ENCODE data around the gene PCBP2. TPM values are rescaled to one million over a fixed set of nuclear protein-coding genes. Genes with fewer than 3 reads are reported as not detected.

PCBP2 gene
- total and polyA plus RNA-seq, 10 of the 15 experiments (the other 5 are each of a cell fraction or from before 2014, with no cell fraction given): 109 to 803 (median 327) TPM

GRCh38 chr12:53464685-53465418 lies 12.9 kb downstream of the PCBP2 start:
- Histone ChIP-seq H2AFZ (ENCODE audit: control insufficient read depth, low read depth, low read length) (no peak overlapping the region), H3K27me3 (replicated peaks in 1 of 2; ENCODE audit: control insufficient read depth in 2 of 2, insufficient read depth in 2 of 2, low read length in 1 of 2) (no peaks in the 10 kb centered on the region), H4K20me1 (ENCODE audit: control insufficient read depth, insufficient read depth) (peaks cover 14% of the 10 kb centered on the region), H3K9ac (ENCODE audit: control insufficient read depth, insufficient read depth, low read length) (no peak overlapping the region), H3K79me2 (ENCODE audit: control insufficient read depth, insufficient read depth, low read length) (peaks cover 28% of the 10 kb centered on the region), H3K9me3 (replicated peaks; ENCODE audit: control insufficient read depth, insufficient read depth, low read length) (no peaks in the 10 kb centered on the region), H3K27ac (ENCODE audit: control insufficient read depth, insufficient read depth) (no peak overlapping the region), H3K36me3 (ENCODE audit: control insufficient read depth in 2 of 2, insufficient read depth in 2 of 2, low read length in 1 of 2) (peaks cover 38 to 81% of the 10 kb centered on the region in 2 experiments), H3K4me2 (ENCODE audit: control insufficient read depth, insufficient read depth) (no peak overlapping the region), H3K4me1 (ENCODE audit: control insufficient read depth, insufficient read depth, low read length) (peaks cover 4% of the 10 kb centered on the region), H3K4me3 (no peak overlapping the region)
- TF ChIP-seq POLR2AphosphoS5 (IDR thresholded peaks at IDR 0.05; ENCODE audit: low read length): peak; percentile 56; the same call in 1 of the 2 replicates
- TF ChIP-seq NRF1 (conservative IDR thresholded peaks at IDR 0.05; ENCODE audit: low read depth, low read length): no peak
- BruUV-seq (replicated peaks): no TSS peak
- ChIA-PET RAD21 (ENCODE audit: unreplicated experiment) (interaction anchor here (0.9 kb wide), 1 partner anchor 47 kb away, joined by 3 read pairs; no protein-coding TSS in a partner anchor), SMC1A (ENCODE audit: uncharacterized antibody, unreplicated experiment) (interaction anchor here (1.0 to 1.7 kb wide), 3 partner anchors 11 to 15 kb away, joined by 3 to 4 read pairs (median 4); no protein-coding TSS in a partner anchor), CTCF (interaction anchor here (2.3 kb wide), 1 partner anchor 12 kb away, joined by 8 read pairs; no protein-coding TSS in a partner anchor), POLR2A (interaction anchor here (0.6 kb wide), 5 partner anchors 11 to 256 kb away, joined by 3 read pairs; no protein-coding TSS in a partner anchor)
- FAIRE-seq: no peak
- DNase-seq (ENCODE audit: low read depth, low spot score): no peak
- no peak for ATAC-seq
- intact Hi-C loops (cut with micrococcal nuclease; ENCODE audit: unreplicated experiment): no loop called here
- in situ Hi-C loops (cut with MboI): no loop called here
- 96% methylated on average over 11 of the region's 11 CpGs for WGBS (ENCODE audit: insufficient coverage, insufficient replicate concordance, low lambda C conversion rate, missing lambda C conversion rate)

GRCh38 chr12:53465679-53466078 lies 13.8 kb downstream of the PCBP2 start:
- in situ Hi-C loops (cut with MboI): no loop called here
- H3K9ac ChIP-seq (ENCODE audit: control insufficient read depth, insufficient read depth, low read length): no peak overlapping the region
- no peaks in the 10 kb centered on the region for H3K27me3 ChIP-seq (replicated peaks in 1 of 2; ENCODE audit: control insufficient read depth in 2 of 2, insufficient read depth in 2 of 2, low read length in 1 of 2)
- ChIA-PET CTCF (interaction anchor here (1.2 to 2.3 kb wide), 2 partner anchors 11 to 14 kb away, joined by 4 to 8 read pairs; no protein-coding TSS in a partner anchor), POLR2A (interaction anchor here (0.8 kb wide), 1 partner anchor 10 kb away, joined by 3 read pairs; no protein-coding TSS in a partner anchor), RAD21 (ENCODE audit: unreplicated experiment) (interaction anchor here (0.9 kb wide), 1 partner anchor 48 kb away, joined by 3 read pairs; no protein-coding TSS in a partner anchor), SMC1A (ENCODE audit: uncharacterized antibody, unreplicated experiment) (interaction anchor here (1.0 to 1.7 kb wide), 3 partner anchors 10 to 14 kb away, joined by 3 to 4 read pairs (median 4); no protein-coding TSS in a partner anchor)
- H3K79me2 ChIP-seq (ENCODE audit: control insufficient read depth, insufficient read depth, low read length): peaks cover 21% of the 10 kb centered on the region
- H3K4me1 ChIP-seq (ENCODE audit: control insufficient read depth, insufficient read depth, low read length): peaks cover 4% of the 10 kb centered on the region
- no peak overlapping the region for H2AFZ ChIP-seq (ENCODE audit: control insufficient read depth, low read depth, low read length)
- H3K36me3 ChIP-seq (ENCODE audit: control insufficient read depth in 2 of 2, insufficient read depth in 2 of 2, low read length in 1 of 2): peaks cover 41 to 77% of the 10 kb centered on the region in 2 experiments
- intact Hi-C loops (cut with micrococcal nuclease; ENCODE audit: unreplicated experiment): no loop called here
- H3K9me3 ChIP-seq (replicated peaks; ENCODE audit: control insufficient read depth, insufficient read depth, low read length): no peaks in the 10 kb centered on the region
- BruUV-seq (replicated peaks): no TSS peak
- ATAC-seq (no peak), DNase-seq (ENCODE audit: low read depth, low spot score) (no peak), FAIRE-seq (no peak)
- H4K20me1 ChIP-seq (ENCODE audit: control insufficient read depth, insufficient read depth): peaks cover 10% of the 10 kb centered on the region
- WGBS (ENCODE audit: insufficient coverage, insufficient replicate concordance, low lambda C conversion rate, missing lambda C conversion rate): 85% methylated on average over 2 of the region's 2 CpGs
- no peak overlapping the region for H3K4me2 ChIP-seq (ENCODE audit: control insufficient read depth, insufficient read depth)
- H3K27ac ChIP-seq (ENCODE audit: control insufficient read depth, insufficient read depth): no peak overlapping the region
- no peak overlapping the region for H3K4me3 ChIP-seq
- TF ChIP-seq RUNX3 (IDR thresholded peaks at IDR 0.05; ENCODE audit: low read length) (no peak), MTA3 (IDR thresholded peaks at IDR 0.05; ENCODE audit: borderline replicate concordance, low read length) (no peak), NFYB (IDR thresholded peaks at IDR 0.05; ENCODE audit: insufficient read depth, low read depth, low read length) (no peak), E4F1 (IDR thresholded peaks at IDR 0.05; ENCODE audit: borderline replicate concordance, partially characterized antibody) (no peak), EGR1 (IDR thresholded peaks at IDR 0.05; ENCODE audit: borderline replicate concordance in 1 of 2, low read depth in 2 of 2, low read length in 2 of 2) (no peak), TCF3 (IDR thresholded peaks at IDR 0.05; ENCODE audit: borderline replicate concordance, insufficient read depth, low read depth, low read length) (no peak), BCL3 (IDR thresholded peaks at IDR 0.05; ENCODE audit: borderline replicate concordance, insufficient read depth, low read depth, low read length, poor library complexity, severe bottlenecking) (no peak), HDAC2 (IDR thresholded peaks at IDR 0.05) (no peak), PAX8 (IDR thresholded peaks at IDR 0.05) (no peak)

Measured in GM12878 (cell line).